ENCODE data around the gene PKNOX2.
"Not testable (repeated sequence)": the region's sequence is repeated elsewhere in the genome, so short reads cannot be mapped to it uniquely, and the experiment has no call there.

Gene PKNOX2

GRCh38 chr11:125200441-125200840 is 35.9 kb downstream of the PKNOX2 start:
- in situ Hi-C loops (cut with HindIII; ENCODE audit: low sequenced_read_pairs): loop anchor here (5.0 kb wide), 2 partner anchors 52 to 82 kb away; no protein-coding TSS in a partner anchor

DNA sequence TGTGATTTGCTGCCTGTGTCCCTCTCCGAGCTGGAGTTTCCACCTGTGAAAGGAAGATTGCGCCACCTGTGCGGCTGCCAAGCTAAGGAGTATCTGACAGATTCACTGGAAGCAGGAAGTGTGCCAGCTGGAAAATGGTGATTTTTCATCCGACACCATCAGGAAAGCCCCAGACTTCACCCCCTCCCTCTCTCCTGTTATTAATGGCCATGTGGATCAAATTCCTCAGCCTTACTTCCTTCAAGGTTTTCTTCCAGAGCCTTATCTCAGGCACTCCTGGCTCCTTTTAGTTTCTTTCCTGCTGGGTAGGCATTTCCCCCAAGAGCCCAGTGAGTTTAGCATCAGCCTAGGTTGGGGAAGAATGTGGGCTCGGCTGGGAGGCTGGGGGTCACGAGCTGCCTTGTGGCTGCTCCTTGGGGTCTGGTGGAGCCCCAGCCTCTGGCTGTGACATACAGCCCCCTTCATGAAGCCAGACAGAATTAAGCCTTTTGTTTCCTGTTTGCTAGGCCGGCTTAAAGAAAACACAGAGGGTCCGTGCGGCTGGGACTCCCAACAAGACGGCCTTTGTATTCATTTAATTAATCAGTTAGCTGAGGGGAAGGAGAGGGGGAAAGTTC is 37.1 kb downstream of the PKNOX2 start:
- in situ Hi-C loops (cut with HindIII; ENCODE audit: low sequenced_read_pairs): loop anchor here (5.0 kb wide), 2 partner anchors 51 to 81 kb away; no protein-coding TSS in a partner anchor

- in situ Hi-C loops (cut with HindIII; ENCODE audit: low sequenced_read_pairs): loop anchor here (5.0 kb wide), 2 partner anchors 50 to 80 kb away; no protein-coding TSS in a partner anchor
These were observed 37.9 kb downstream of the PKNOX2 start for GRCh38 chr11:125202362-125202880.

DNA sequence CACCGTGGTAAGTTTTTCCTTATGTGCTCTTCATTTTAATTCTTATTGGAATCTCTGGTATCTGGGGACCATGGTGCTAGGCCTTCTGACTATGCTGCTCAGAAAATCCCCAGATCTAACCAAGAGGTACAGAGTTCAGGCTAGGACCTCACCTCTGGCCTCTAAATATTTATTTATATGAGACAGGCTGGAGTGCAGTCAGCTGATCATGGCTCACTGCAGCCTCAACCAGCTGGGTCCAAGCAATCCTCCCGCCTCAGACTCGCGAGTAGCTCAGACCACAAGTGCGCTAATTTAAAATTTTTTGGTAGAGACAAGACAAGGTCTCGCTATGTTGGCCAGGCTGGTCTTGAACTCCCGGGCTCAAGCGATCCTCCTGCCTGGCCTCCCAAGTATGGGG is 38.4 kb downstream of the PKNOX2 start:
- in situ Hi-C loops (cut with HindIII; ENCODE audit: low sequenced_read_pairs): loop anchor here (5.0 kb wide), 2 partner anchors 49 to 79 kb away; no protein-coding TSS in a partner anchor

GRCh38 chr11:125207866-125208425 is 43.4 kb downstream of the PKNOX2 start:
- in situ Hi-C loops (cut with HindIII; ENCODE audit: low sequenced_read_pairs): no loop called here

- in situ Hi-C loops (cut with HindIII; ENCODE audit: low sequenced_read_pairs): no loop called here
These were observed 45.5 kb downstream of the PKNOX2 start for GRCh38 chr11:125210066-125210465.

DNA sequence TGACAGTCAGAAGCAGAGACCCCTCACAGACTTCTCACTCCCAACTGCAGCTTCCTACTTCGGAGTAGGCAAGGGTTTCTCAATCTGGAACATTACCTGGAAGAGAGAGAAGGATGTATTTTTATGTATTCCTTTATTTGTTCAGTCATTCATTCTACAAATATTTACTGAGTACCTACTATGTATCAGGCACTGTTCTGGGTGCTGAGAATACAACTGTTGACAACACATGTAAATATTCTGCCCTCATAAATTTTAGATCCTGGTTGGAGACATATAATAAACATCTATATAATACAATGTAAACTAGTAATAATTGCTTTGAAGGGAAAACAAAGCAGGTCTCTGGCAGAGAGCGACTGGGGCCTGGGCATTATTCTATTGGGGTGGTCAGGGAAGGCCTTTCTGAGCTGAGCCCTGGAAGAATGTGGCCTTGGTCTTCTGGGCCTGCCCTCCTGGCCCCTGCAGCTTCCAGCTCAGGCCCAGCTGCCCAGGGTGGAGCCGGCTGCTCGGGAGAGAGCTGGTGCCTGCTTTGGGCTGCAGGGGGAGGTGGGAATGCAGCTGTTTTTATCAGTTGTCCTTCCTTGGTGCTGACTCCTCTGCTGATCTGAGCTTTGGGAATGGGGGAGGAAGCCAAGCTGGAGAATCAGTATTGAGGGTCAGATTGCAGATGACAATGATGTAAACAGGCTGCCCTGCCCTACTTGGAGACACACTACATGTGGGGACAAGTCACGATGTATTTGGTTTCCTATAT is 46.8 kb downstream of the PKNOX2 start:
- in situ Hi-C loops (cut with HindIII; ENCODE audit: low sequenced_read_pairs): no loop called here

GRCh38 chr11:125211948-125212340 is 47.4 kb downstream of the PKNOX2 start:
- in situ Hi-C loops (cut with HindIII; ENCODE audit: low sequenced_read_pairs): no loop called here

- in situ Hi-C loops (cut with HindIII; ENCODE audit: low sequenced_read_pairs): no loop called here
These were observed 50.3 kb downstream of the PKNOX2 start for GRCh38 chr11:125214601-125215565.

GRCh38 chr11:125215976-125216375 is 51.4 kb downstream of the PKNOX2 start:
- in situ Hi-C loops (cut with HindIII; ENCODE audit: low sequenced_read_pairs): no loop called here

DNA sequence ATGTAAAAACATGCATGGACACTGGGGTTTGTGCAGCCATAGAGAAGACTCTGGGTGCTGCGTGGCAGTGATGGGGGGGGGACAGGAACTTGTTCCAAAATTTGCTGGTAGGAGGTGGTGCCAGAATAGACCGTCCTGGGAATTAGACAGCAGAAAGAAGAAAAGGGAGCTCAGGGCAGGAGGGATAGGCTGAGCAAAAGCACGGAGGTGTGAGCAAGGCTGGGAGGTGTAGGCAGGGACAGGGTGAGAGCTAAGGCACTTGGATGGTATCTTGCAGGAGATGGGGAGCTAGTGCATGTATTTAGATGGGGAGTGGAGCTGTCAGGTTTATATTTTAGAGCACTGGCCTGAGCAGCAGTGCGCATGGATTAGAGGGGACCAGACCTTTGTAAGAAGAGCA is 53.8 kb downstream of the PKNOX2 start:
- in situ Hi-C loops (cut with HindIII; ENCODE audit: low sequenced_read_pairs): no loop called here

DNA sequence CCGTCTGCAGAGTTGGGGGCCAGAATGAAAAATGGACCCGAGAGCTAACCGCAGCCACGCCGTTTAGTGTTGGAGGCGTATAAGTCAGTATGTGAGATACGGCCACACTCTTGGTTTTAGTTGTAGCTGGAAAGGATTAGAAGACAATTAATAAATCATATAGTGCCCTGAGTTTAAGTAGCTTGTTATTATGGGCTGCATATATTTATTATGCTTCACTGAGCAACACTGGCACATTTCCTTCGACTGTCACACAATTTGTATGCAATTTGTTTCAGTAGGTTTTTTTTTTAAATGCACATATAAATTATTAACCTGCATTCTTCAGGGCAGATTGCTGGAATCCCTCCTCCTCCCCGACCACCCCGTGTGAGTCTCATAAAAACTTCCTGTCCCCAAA is 56.9 kb downstream of the PKNOX2 start:
- in situ Hi-C loops (cut with HindIII; ENCODE audit: low sequenced_read_pairs): no loop called here

- in situ Hi-C loops (cut with HindIII; ENCODE audit: low sequenced_read_pairs): no loop called here
These were observed 57.9 kb downstream of the PKNOX2 start for GRCh38 chr11:125222494-125222893.

DNA sequence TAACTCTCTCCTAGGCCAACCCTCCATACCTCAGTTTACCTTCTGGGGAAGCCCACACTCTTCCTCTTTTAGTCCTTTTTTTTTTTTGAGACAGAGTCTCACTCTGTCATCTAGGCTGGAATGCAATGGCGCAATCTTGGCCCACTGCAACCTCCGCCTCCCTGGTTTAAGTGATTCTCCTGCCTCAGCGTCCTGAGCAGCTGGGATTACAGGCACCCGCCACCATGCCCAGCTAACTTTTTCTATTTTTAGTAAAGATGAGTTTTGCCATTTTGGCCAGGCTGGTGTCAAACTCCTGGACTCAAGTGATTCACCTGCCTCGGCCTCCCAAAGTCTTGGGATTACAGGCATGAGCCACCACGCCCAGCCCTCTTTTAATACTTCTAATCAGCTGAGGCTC is 58.6 kb downstream of the PKNOX2 start:
- in situ Hi-C loops (cut with HindIII; ENCODE audit: low sequenced_read_pairs): not testable (repeated sequence)

DNA sequence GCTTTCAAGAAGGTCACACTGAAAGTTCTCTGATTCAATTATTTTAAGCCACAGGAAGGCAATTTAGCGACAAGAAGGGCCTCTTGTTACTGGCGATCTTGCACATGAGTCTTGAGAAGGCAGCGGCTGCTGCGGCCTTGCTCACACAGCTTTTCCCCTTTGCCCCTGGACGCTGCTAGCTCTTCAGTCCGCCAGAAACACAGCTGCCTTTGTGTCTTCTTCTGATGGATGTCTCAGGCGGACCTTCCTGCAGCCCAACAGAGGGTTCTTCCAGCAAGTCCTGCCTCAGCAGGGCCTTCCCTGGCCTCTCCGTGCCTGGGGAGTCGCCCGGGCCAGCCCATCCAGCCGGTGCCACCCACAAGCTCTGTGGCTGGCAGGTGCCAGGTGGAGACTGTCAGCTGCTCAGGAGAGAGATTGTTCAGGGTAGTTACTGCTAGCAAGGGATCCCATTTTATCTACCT is 59.4 kb downstream of the PKNOX2 start:
- in situ Hi-C loops (cut with HindIII; ENCODE audit: low sequenced_read_pairs): no loop called here

DNA sequence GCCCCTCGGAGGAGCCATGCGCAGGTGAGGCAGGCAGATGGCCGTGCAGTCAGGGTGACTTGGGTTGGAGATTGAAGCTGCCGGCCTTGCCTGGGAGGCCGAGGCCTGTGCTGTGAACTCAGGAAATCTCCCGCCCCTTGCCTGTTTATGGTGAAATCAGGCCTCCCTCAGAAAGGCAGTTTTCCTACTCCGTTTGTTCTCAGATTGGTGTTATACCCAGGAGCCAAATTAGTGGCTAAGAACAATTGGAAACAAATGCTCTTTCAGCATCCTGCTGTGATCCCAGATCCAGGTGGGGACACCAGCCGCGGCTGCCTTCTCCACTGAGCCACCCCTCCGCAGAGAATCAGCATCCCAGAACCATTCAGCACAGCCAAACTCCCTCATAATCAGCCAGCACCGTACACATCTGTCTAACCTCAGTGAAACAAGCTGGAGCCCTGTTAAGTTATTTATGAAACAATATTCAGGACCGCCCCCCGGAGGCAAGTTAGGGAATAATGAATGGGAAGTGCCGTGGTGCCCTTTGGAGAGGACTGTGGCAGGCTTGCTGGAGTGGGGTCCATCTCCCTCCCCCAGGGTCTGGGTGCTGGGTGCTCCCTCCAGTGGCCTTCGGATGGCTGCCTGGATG is 60.0 kb downstream of the PKNOX2 start:
- in situ Hi-C loops (cut with HindIII; ENCODE audit: low sequenced_read_pairs): no loop called here

DNA sequence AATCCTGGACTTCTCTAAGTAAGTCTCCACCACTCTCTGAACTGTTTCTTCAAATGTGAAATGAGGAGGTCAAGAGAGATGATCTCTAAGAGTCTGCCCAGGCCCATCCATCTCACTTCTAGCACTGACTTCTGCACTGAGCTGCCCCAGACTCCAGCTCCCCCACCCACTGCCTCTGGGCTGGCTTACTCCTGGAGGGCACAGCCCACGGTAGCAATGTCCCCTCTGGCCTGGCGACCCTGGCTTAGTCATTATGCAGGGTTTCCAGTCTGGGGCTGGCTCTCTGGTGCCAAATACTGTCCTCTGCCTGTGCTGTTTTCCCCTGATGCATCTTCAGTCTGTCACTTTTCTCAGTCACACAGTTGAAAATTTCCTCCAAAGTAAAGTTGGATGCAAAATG is 60.9 kb downstream of the PKNOX2 start:
- in situ Hi-C loops (cut with HindIII; ENCODE audit: low sequenced_read_pairs): no loop called here

DNA sequence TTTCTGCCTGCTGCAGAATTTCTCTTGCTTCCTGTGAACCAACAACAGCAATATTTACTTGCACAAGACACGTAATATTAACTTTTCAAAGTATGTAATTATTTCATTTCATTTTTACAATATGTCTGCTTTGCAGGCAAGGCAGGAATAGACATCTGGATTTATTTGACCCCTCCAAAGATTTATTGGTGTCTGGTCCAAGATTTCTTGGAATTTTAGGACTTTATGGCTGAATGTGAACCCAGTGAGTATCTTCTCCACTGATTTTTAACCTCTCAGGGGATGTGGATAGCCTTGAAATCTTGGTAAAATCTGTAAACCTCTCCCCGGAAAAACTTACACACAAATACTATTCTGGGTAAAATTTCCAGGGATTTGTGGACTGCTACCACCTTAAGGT is 61.5 kb downstream of the PKNOX2 start:
- in situ Hi-C loops (cut with HindIII; ENCODE audit: low sequenced_read_pairs): no loop called here

DNA sequence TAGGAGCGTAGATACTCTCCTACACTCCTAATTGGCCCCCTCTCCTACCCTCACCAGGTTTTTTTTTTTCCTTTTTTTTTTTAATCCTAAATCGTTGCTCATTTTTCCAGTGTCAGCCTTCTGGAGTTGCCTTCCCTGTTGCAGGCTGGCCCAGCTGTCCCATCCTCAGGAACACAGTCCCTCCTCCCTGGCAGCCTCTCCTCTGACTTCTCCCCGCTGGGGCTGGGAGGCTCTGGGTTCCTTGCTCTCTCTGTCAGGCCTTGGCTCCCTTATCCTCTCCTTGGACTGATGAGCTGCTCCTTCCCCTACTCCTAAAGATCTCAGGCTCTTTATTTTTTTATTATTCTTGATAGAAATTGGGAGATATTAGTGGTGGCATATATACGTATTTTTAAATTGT is 62.2 kb downstream of the PKNOX2 start:
- in situ Hi-C loops (cut with HindIII; ENCODE audit: low sequenced_read_pairs): no loop called here

DNA sequence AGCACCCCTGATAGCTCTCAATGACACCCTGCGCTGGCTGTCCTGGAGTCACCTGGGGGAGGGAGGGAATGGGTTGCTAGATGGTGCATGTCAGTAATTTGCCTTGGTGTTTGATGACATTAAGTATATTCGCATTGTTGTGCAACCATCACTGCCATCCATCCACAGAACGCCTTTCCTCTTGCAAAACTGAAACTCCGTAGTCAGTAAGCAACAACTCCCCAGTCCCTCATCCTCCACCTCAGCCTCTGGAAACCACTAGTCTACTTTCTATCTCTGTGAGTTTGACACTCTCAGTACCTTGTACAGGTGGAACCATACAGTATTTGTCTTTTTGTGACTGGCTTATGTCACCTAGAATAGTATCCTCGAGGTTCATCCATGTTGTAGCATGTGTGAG is 62.6 kb downstream of the PKNOX2 start:
- in situ Hi-C loops (cut with HindIII; ENCODE audit: low sequenced_read_pairs): no loop called here
